ENCODE data around the gene CLSTN2.

DNA sequence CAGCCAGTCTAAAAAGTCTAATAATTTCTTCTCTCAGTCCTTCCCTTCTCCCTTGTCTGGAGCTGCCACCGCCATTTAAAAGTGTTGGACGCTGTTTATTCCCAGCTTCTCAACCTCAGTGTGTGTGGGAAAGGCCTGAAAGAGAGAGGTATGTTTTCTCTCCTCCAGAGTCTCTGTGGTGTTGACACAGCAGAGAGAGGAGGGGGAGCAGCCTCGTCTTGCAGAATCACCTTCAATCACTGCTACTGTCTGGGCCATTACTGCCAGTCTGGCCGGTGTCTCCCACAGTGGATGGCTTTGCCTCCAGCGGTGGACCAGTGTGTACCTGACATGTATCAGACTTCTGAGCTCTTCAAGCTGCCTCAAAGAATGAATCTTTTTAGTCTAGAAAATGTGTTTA lies 641.5 kb downstream of the CLSTN2 start:
- TF ChIP-seq, protein P1, sequence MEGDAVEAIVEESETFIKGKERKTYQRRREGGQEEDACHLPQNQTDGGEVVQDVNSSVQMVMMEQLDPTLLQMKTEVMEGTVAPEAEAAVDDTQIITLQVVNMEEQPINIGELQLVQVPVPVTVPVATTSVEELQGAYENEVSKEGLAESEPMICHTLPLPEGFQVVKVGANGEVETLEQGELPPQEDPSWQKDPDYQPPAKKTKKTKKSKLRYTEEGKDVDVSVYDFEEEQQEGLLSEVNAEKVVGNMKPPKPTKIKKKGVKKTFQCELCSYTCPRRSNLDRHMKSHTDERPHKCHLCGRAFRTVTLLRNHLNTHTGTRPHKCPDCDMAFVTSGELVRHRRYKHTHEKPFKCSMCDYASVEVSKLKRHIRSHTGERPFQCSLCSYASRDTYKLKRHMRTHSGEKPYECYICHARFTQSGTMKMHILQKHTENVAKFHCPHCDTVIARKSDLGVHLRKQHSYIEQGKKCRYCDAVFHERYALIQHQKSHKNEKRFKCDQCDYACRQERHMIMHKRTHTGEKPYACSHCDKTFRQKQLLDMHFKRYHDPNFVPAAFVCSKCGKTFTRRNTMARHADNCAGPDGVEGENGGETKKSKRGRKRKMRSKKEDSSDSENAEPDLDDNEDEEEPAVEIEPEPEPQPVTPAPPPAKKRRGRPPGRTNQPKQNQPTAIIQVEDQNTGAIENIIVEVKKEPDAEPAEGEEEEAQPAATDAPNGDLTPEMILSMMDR (IDR thresholded peaks at IDR 0.05): no peak
- no peak for TF ChIP-seq POLR2A (IDR thresholded peaks at IDR 0.05)
